Measurements from ENCODE around the gene HLA-DRB1.
"Not testable (repeated sequence)": the region's sequence is repeated elsewhere in the genome, so short reads cannot be mapped to it uniquely, and the experiment has no call there.

Gene HLA-DRB1

GRCh38 chr6:32609731-32610640 lies 20.3 kb upstream of the HLA-DRB1 start:
- no peak for DNase-seq (ENCODE audit: low read depth in 1 of 2, low spot score in 1 of 2)

GRCh38 chr6:32609391-32609730 lies 19.7 kb upstream of the HLA-DRB1 start:
- DNase-seq (ENCODE audit: low read depth in 1 of 2, low spot score in 1 of 2) = no peak

- no peak for DNase-seq (ENCODE audit: low read depth in 1 of 2, low spot score in 1 of 2)
Measured at GRCh38 chr6:32608362-32608761, 18.7 kb upstream of the HLA-DRB1 start.

- DNase-seq (ENCODE audit: low read depth in 1 of 2, low spot score in 1 of 2) = no peak
Measured at GRCh38 chr6:32607988-32608298, 18.3 kb upstream of the HLA-DRB1 start.

- no peak for DNase-seq (ENCODE audit: low read depth in 1 of 2, low spot score in 1 of 2)
Measured at GRCh38 chr6:32607263-32607987, 17.8 kb upstream of the HLA-DRB1 start.

GRCh38 chr6:32604434-32604877 lies 14.8 kb upstream of the HLA-DRB1 start:
- DNase-seq (ENCODE audit: low read depth in 1 of 2, low spot score in 1 of 2) = no peak

GRCh38 chr6:32603888-32604287 lies 14.2 kb upstream of the HLA-DRB1 start:
- DNase-seq (ENCODE audit: low read depth in 1 of 2, low spot score in 1 of 2) = no peak

GRCh38 chr6:32603222-32603621 lies 13.6 kb upstream of the HLA-DRB1 start:
- DNase-seq (ENCODE audit: low read depth in 1 of 2, low spot score in 1 of 2) = no peak

- DNase-seq (ENCODE audit: low read depth in 1 of 2, low spot score in 1 of 2) = no peak
Measured at GRCh38 chr6:32602383-32602782, 12.7 kb upstream of the HLA-DRB1 start.

GRCh38 chr6:32597024-32597423 lies 7.4 kb upstream of the HLA-DRB1 start:
- no peak for DNase-seq (ENCODE audit: low read depth in 1 of 2, low spot score in 1 of 2)

GRCh38 chr6:32590713-32591112 lies 1.1 kb upstream of the HLA-DRB1 start:
- DNase-seq (ENCODE audit: low read depth in 1 of 2, low spot score in 1 of 2) = not testable (repeated sequence)

- DNase-seq (ENCODE audit: low read depth in 1 of 2, low spot score in 1 of 2) = no peak
Measured at GRCh38 chr6:32588156-32588555, 1.5 kb downstream of the HLA-DRB1 start.

- no peak for DNase-seq (ENCODE audit: low read depth in 1 of 2, low spot score in 1 of 2)
Measured at GRCh38 chr6:32583527-32583898, 6.1 kb downstream of the HLA-DRB1 start.

GRCh38 chr6:32581315-32582095 lies 8.1 kb downstream of the HLA-DRB1 start:
- DNase-seq (ENCODE audit: low read depth in 1 of 2, low spot score in 1 of 2) = no peak

- no peak for DNase-seq (ENCODE audit: low read depth in 1 of 2, low spot score in 1 of 2)
Measured at GRCh38 chr6:32580593-32580992, 9.1 kb downstream of the HLA-DRB1 start.

GRCh38 chr6:32578962-32579361 lies 10.7 kb downstream of the HLA-DRB1 start:
- DNase-seq (ENCODE audit: low read depth in 1 of 2, low spot score in 1 of 2) = no peak

- not testable (repeated sequence) for DNase-seq (ENCODE audit: low read depth in 1 of 2, low spot score in 1 of 2)
Measured at GRCh38 chr6:32577493-32577892, 12.2 kb downstream of the HLA-DRB1 start.

GRCh38 chr6:32576250-32576649 lies 13.4 kb downstream of the HLA-DRB1 start:
- DNase-seq (ENCODE audit: low read depth in 1 of 2, low spot score in 1 of 2) = no peak

GRCh38 chr6:32570363-32570905 lies 19.2 kb downstream of the HLA-DRB1 start:
- no peak for DNase-seq (ENCODE audit: low read depth in 1 of 2, low spot score in 1 of 2)

- no peak for DNase-seq (ENCODE audit: low read depth in 1 of 2, low spot score in 1 of 2)
Measured at GRCh38 chr6:32568561-32568960, 21.1 kb downstream of the HLA-DRB1 start.

- DNase-seq (ENCODE audit: low read depth in 1 of 2, low spot score in 1 of 2) = no peak
Measured at GRCh38 chr6:32566957-32567356, 22.7 kb downstream of the HLA-DRB1 start.
